GM19023 (cell line): ENCODE data around the gene CEP68.
"Not testable (repeated sequence)": the region's sequence is repeated elsewhere in the genome, so short reads cannot be mapped to it uniquely, and the experiment has no call there.

Experiments used
- ATAC-seq: cut with Tn5 transposase; IDR thresholded peaks from one replicate; pipeline ENCODE4 v1.9.1; 2021; ENCODE audit warnings: mild to moderate bottlenecking, moderate library complexity; ENCODE audit not compliant: unreplicated experiment

Gene CEP68

DNA sequence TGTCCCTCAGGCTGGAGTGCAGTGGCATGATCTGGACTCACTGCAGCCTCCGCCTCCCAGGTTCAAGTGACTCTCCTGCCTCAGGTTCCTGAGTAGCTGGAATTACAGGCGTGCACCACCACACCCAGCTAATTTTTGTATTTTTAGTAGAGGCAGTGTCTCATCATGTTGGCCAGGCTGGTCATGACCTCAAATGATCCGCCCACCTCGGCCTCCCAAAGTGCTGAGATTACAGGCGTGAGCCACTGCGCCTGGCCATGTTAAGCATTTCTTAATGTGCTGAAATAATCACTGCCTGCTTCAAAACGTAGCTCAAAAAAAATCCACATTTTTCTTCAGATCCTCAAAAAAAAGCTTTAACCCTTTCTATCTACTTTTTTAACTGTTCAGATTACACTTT, 69.2 kb downstream of the CEP68 start:
- ATAC-seq = not testable (repeated sequence)

DNA sequence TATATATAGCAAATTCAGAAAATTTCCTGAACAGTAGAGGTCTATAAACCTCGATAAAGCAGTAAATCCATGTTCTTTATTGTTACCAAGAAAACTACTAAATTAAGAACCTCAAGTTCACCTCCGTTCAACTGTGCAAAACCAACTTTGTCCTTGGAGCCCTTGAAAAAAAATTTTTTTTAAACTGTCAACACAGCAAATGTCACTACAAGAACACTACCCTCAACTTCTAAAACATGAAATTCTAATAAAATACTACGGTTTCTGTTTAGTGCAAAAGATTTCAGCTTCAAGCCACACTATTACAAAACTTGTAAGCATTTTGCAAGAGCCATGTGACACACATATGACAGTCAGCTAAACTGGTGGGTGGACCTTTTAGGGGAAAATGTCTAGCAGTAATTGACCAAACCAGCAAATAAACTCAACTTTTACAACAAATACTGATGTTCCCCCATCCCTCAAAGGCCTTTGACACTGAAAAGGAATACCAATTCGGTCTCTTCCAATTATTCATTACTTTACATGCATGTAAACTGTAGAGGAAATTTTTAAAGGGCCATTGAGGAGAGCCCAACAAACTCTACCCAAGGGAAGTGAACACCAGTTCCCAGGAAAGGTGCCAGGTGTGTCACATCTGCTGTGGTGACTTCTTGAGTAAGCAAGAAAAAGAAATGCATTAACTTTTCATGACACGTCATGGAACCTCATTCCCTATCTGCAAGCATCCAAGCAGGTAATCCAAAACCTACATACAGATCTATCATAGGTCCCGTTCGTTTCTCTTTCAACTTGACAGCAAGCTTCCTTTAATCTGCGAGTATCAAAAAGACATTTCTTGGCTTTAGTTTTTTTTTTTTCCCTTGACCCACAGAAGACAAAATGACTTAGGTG, 72.3 kb downstream of the CEP68 start:
- ATAC-seq = no peak

DNA sequence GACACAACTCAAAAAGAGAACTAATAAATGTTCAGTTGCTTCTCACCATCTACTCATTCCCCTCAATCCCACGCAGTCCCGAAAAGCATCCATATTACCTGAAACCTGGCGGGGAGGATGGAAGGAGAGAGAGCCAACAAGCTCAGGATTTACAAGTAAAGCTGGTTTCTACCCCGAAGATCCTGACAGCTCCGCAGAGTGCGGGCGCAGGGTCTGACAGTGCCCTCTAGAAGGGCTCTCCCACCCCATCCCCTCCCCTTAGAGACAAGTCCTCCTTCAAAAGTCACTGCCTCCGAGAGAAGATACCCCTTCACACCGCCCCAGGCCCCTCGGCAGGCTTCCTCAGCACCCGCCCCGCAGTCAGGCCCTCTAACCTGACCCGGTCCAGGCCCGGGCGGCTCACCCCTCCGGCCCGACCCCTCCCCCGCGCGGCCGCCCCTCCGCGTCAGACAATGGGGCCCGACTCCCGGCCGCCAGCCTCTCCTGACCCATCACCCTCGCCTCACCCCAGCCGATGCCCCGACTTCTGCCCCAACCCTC, 73.1 kb downstream of the CEP68 start:
- ATAC-seq = no peak

DNA sequence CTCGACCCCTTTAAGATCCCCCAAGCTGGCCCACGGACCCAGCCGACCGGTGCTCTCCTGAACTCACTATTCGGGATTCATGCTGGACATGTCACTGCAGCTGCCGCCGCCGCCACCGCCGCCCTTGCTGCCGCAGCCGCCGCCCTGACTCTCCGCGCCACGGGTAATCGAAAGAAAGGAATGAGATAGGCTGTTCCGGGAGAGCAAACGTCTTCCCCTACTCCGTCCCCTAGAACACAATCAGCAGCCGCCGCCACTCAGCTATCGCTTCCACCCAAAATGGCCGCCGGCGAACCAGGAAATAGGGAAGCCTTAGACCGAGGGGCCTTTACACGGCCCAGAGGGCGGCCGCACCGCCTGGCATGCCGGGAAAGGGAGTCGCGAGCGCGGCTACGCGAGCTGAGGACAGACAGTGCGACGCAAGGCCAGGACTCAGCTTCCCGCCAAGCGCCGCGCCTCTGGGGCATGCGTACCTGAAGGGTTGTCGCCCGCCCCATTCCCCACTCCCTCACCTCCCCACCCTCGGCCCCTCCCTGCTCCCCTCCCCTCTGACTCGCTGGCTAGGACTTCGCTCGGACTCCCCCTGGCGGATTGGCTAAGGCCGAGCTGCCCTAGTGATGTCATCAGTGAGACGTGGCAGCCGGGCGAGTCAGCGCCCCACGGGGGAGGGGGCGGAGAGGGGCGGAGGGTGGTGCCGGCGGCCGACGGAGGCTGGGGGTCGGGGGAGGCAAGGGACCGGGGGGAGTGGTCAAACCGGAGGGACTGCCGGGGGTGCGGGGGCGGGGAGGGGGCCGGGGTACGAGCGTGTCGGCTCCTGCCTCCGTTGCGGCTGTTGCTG, 73.8 kb downstream of the CEP68 start, which contains the start of gene RAB1A:
Gene RAB1A, minus strand, starts transcription at position 281 of the 838 bp plus-strand sequence. Its CDS starts 191 bp downstream, at position 90.
- ATAC-seq = peak; percentile 95

DNA sequence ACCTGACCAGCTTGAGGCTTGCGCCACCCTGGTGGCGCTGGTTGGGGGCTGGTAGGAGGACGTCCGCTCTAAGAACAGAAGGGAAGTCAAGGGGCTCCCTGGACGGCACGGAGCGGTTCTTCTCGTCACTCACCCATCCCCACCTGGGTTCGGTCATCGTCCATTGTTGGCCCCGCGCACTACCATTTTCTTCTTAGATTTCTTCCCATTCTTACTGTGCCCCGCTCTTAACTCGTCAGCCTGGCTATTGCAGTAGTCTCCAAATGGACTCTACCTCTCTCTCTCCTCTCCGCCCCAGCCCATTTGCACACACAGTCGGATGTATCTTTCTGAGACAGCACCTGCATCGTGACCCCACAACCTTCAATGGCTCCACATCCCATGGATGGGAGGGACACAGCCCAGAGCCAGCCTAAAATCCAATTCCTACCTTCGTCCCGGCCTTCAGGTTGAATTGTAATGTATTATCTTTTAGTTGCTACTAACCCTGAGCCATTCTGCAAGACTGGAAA, 74.5 kb downstream of the CEP68 start:
- peak; percentile 38 for ATAC-seq

DNA sequence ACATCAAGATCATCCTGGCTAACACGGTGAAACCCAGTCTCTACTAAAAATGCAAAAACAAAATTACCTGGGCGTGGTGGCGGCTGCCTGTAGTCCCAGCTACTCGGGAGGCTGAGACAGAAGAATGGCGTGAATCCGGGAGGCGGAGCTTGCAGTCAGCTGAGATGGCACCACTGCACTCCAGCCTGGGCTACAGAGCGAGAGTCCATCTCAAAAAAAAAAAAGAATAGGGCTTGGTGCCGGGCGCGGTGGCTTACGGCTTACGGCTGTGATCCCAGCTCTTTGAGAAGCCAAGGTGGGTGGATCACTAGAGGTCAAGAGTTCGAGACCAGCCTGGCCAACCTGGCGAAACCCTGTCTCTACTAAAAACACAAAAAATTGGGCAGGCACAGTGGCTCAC, 76.7 kb downstream of the CEP68 start:
- ATAC-seq = not testable (repeated sequence)

DNA sequence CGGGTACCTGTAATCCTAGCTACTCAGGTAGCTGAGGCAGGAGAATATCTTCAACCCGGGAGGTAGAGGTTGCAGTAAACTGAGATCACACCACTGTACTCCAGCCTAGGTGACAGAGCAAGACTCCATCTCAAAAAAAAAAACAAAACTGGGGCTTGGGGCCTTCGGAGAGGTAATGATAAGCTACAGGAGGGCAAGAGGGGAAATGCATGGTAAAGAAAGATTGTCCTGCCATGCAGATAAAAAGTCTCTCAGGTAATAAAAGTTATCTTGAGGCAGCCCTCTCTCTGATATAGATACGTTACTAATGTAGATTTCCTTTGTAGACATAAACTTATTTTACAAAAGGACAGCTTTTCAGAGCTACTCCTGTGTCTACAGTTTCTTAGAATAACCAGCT, 77.4 kb downstream of the CEP68 start:
- no peak for ATAC-seq

DNA sequence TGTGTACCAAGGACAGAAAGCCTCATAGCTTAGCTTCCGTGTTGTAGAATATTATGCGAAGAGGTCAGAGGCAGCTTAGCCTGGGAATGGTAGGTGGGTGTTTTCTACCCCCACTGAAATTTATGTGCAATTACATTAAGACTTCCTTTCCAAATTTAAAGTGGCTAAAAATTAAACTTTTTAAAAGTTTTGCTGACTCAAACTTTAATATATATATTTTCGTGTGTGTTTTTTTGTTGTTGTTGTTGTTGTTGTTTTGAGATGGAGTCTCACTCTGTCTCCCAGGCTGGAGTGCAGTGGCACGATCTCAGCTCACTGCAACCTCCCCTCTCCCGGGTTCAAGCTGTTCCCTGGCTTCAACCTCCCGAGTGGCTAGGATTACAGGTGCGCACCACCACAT, 77.9 kb downstream of the CEP68 start:
- no peak for ATAC-seq

DNA sequence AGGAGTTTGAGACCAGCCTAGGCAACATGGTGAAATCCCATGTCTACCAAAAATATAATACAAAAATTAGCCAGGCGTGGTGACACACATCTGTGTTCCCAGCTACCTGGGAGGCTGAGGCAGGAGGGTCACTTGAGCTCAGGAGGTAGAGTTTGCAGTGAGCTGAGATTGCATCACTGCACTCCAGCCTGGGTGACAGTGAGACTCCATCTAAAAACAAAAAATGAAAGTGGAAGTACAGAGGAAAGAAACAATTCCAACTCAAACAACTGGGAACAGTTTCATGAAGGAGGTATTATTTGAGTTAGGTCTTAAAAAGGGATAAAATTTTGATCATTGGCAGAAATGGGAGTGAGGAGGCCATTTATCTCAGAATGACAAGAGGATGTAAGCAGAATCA, 80.0 kb downstream of the CEP68 start:
- ATAC-seq = no peak
